SW480 (cell line): ENCODE data around the gene EGR2.
"Not testable (repeated sequence)": the region's sequence is repeated elsewhere in the genome, so short reads cannot be mapped to it uniquely, and the experiment has no call there.

ENCODE experiments used
- DNase-seq: peaks from one replicate; pipeline ENCODE4 v3.0.0-alpha.2; 2016; ENCODE audit warnings: low spot score

EGR2 gene

GRCh38 chr10:62792261-62792660 lies 23.9 kb downstream of the EGR2 start:
- DNase-seq = no peak

- no peak for DNase-seq
Measured at GRCh38 chr10:62790571-62790970, 25.6 kb downstream of the EGR2 start.

DNA sequence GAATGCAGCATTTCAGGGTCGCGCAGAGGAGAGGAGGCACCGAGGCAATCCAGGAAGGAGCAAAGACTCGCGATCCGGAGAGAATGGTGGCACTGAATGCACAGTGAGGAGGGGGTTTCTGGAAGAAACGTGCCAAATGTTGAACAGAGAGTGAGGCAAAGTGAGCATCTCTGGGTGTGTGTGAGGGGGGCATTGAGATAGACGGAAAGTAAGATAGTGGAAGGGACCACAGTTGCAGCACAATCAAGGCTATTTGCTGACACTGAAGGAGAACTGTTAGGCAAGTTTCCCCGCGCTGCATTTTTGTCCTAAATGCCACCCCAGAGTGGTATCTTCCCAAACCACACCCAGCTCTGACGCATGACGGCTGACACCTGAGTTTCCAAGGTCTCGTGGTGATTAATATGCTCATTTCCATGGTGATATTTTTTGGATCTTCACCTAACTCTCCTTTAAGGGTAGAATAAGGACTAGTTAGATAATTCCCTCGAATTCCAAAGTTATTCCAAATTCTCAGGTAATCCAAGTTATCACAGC lies 26.1 kb downstream of the EGR2 start:
- DNase-seq = no peak

DNA sequence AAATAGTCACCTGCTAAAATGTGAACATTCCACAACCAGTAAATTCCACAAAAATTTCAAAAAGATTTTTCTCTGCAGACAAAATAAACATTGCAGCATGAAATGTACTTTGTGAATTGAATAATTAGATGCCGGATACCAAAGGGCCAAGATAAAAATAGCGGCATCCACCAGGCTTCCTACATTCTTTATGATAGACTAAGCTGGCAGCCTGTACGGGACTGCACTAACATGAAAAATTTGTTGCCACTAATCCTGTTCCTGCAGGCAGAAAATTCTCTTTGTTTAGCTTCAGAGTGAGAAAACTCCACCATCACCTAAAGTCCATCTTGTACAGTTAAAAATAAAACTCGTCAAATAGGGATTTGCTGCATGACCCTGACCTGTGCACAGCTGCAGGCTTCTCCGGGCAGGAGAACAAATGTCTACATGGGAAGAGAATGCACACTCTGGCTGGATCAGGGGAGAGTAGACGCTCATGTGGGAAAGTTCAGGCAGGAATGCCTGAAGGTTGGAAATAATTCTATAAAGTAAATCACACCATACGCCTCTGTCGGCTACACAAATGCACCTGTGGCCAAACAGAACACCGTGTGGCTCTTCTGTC lies 27.2 kb downstream of the EGR2 start:
- DNase-seq = no peak

GRCh38 chr10:62788285-62788684 lies 27.9 kb downstream of the EGR2 start:
- DNase-seq = not testable (repeated sequence)

- DNase-seq = not testable (repeated sequence)
Measured at GRCh38 chr10:62784537-62784936, 31.6 kb downstream of the EGR2 start.

GRCh38 chr10:62779487-62780248 lies 36.5 kb downstream of the EGR2 start:
- DNase-seq = no peak

- DNase-seq = no peak
Measured at GRCh38 chr10:62778125-62778524, 38.0 kb downstream of the EGR2 start.

DNA sequence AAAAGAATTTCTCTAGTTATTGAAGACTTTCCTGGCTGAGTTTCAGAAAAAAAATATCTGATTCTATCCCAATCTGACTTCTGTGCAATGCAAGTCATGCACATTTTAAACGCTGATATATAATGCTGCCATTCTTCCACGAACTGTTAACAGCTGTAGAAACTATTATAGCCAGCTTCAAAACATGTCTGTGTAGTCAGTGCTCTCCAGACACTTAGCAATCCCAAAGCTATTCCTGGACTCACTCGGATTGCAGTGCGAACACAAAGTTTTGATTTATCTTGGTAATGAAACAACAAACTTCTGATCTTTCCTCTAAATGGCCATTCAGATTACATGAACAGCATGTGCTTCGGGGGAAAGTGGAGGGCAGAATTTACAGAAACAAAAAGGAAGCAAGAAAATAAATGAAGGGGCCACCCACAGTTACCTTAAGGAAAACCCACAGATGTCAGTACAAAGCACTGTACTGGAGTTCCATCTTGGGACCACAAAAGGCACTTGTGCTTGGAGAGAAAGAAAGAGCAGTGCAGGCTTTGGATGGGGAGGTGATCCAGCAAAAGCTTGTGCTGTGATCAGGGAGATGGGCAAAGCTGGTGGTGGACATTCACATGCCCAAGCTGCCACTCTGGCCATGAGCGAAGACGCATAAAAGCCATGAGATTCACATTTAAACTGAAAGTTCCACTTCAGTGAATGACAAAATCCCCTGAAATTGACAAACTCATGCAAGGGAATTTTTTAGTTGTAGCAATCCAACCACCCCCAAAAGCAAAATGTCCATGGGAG lies 43.8 kb downstream of the EGR2 start:
- no peak for DNase-seq

DNA sequence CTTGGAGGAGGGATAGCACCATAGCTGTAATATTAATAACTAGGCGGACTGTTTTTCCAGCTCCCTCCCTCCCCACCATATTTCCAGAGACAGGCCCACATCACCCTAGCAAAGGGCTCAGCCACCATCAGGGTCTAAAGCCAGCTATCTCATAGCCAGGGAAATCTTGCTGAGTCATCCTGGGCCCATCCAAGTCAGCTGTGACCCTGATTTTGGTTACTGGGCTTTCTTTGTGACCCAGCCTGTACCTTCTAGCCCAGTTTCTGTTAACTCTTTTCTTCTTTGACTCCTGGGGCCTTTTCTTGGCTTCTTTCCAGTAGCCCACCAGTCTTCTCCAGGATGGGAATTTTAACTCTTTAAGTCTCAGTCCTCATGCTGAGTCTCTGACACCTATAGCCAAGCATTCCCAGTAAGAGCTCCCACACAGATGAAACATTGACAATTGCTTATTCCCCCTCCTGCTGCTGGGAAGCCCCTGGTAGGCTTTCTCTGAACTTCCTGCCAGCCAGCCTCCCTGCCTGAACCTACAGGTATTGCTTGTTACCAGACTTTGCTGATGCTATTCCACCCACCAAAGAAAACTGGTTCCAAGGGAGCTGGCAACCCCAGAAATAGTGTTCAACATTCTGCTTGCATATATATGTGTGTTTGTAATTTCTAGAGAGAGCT lies 46.5 kb downstream of the EGR2 start:
- DNase-seq = no peak

- no peak for DNase-seq
Measured at GRCh38 chr10:62766386-62766785, 49.8 kb downstream of the EGR2 start.

GRCh38 chr10:62765726-62766125 lies 50.4 kb downstream of the EGR2 start:
- no peak for DNase-seq

GRCh38 chr10:62764011-62764410 lies 52.2 kb downstream of the EGR2 start:
- no peak for DNase-seq

DNA sequence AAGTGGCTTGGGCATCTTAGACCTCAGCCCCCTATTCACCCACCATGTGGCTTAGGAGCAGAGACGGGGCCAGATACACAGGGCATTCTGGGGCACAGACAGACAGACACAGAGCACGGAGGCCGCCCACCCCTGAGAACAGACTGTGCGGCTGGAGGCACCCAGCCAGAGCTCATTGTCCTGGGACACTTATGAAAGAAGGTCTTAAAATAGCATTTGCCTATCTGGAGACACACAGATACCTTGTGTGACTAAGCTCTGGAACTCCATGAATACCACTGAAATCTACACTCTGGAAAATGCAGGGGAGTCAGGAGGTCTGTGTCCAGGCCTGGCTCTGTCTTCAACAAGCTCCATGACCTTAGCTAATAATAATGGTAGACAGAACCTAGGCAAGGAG lies 53.0 kb downstream of the EGR2 start:
- DNase-seq = no peak
